ENCODE measurements around the gene C17orf58.

The C17orf58 gene

DNA sequence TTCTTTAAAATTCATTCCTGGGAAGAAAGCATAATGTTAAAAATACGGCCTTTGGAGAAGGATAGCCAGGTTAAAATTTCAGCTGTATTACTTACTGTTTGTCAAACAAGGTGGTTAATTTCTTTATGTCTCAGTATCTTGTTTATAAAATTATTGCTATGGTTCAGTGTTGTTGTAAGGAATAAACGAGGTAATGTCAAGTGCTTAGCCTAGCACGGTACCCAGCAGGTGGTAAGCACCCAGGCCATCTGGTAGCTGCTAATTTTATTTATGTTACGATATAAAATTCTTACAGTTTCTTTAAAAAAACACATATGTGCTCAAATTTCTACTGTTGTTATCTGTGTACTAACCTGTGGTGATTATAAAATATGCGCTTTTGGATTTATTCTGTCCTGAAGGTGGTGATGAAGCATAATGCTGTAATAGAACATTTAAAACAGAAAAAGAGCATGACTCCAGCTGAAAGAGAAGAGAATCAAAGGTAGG is 48.9 kb downstream of the C17orf58 start:
- TF ChIP-seq, protein P1, sequence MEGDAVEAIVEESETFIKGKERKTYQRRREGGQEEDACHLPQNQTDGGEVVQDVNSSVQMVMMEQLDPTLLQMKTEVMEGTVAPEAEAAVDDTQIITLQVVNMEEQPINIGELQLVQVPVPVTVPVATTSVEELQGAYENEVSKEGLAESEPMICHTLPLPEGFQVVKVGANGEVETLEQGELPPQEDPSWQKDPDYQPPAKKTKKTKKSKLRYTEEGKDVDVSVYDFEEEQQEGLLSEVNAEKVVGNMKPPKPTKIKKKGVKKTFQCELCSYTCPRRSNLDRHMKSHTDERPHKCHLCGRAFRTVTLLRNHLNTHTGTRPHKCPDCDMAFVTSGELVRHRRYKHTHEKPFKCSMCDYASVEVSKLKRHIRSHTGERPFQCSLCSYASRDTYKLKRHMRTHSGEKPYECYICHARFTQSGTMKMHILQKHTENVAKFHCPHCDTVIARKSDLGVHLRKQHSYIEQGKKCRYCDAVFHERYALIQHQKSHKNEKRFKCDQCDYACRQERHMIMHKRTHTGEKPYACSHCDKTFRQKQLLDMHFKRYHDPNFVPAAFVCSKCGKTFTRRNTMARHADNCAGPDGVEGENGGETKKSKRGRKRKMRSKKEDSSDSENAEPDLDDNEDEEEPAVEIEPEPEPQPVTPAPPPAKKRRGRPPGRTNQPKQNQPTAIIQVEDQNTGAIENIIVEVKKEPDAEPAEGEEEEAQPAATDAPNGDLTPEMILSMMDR (IDR thresholded peaks at IDR 0.05; ENCODE audit: low read depth, low read length): no peak
- Histone ChIP-seq H3K27me3 (no peaks in the 10 kb centered on the region), H3K36me3 (peaks cover 83% of the 10 kb centered on the region), H3K4me1 (no peaks in the 10 kb centered on the region), H3K9me3 (no peaks in the 10 kb centered on the region), H3K4me3 (ENCODE audit: low read depth, low read length) (no peak overlapping the region)
- no peak for DNase-seq

DNA sequence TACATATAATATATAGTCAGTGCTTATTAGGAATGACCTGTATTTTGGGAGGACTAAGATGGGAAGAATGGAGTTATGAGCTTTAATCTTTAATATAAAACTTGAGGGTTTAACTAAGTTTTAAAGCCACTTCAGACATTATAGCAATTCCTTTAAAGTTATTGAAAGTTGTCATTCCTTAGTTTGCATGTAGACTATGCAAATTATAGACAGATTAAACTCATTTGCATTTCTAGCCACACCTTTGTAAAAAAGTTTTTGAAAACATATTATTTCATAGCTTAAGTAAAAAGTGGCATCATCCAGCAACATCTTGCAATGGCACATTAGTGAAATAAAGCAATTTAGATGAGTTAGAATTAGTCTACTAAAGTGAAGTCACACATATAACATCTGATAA is 49.8 kb downstream of the C17orf58 start:
- Histone ChIP-seq H3K27me3 (no peaks in the 10 kb centered on the region), H3K9me3 (no peaks in the 10 kb centered on the region), H3K36me3 (peaks cover 82% of the 10 kb centered on the region), H3K4me3 (ENCODE audit: low read depth, low read length) (no peak overlapping the region), H3K4me1 (no peaks in the 10 kb centered on the region)
- DNase-seq: no peak
- TF ChIP-seq, protein P1 (IDR thresholded peaks at IDR 0.05; ENCODE audit: low read depth, low read length): no peak

DNA sequence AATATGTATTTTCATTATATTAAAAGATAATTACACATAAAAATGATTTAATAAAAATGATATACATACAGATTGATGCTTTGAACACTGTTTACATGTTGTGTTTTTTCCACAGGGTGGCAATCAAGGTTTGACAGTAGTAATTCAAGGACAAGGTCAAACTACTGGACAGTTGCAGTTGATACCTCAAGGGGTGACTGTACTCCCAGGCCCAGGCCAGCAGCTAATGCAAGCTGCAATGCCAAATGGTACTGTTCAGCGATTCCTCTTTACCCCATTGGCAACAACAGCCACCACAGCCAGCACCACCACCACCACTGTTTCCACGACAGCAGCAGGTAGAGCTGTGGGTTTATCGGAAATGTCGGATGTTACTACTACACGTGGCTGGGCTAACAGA is 52.2 kb downstream of the C17orf58 start:
- no peak overlapping the region for H3K4me3 ChIP-seq (ENCODE audit: low read depth, low read length)
- peaks cover 75% of the 10 kb centered on the region for H3K36me3 ChIP-seq
- no peak for DNase-seq
- TF ChIP-seq, protein P1 (IDR thresholded peaks at IDR 0.05; ENCODE audit: low read depth, low read length): no peak
- H3K4me1 ChIP-seq: no peaks in the 10 kb centered on the region
- H3K27me3 ChIP-seq: no peaks in the 10 kb centered on the region
- H3K9me3 ChIP-seq: no peaks in the 10 kb centered on the region

DNA sequence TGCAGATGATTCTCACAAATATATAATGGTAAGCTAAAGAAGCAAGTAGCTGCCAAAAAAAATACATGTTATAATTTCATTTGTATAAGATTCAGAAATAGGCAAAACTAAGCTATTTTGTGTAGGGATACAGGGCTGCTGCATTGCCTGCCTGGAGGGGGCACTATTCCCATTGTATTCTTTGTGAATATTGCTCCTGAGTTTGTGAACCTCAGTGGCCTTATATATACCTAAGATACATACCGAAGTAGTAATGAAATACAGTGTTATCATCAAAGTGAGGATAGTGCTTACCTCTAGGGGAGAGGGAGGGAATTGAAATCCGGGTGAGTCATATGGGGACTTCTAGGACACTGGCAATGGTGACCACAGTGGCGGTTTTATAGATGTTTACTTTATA is 53.5 kb downstream of the C17orf58 start:
- peak; percentile 22 for DNase-seq

More for the DNA sequence above, 53.5 kb downstream of the C17orf58 start:
- Histone ChIP-seq H3K4me3 (ENCODE audit: low read depth, low read length) (no peak overlapping the region), H3K4me1 (no peaks in the 10 kb centered on the region), H3K9me3 (no peaks in the 10 kb centered on the region), H3K36me3 (peaks cover 63% of the 10 kb centered on the region), H3K27me3 (no peaks in the 10 kb centered on the region)
- TF ChIP-seq, protein P1 (IDR thresholded peaks at IDR 0.05; ENCODE audit: low read depth, low read length): peak; percentile 74
